ENCODE data around the gene DAAM2. TPM values are rescaled to one million over a fixed set of nuclear protein-coding genes. Genes with fewer than 3 reads are reported as not detected.

Gene DAAM2
- total RNA-seq, 4 donors from 2014 or later = 200 to 373 (median 270) TPM

DNA sequence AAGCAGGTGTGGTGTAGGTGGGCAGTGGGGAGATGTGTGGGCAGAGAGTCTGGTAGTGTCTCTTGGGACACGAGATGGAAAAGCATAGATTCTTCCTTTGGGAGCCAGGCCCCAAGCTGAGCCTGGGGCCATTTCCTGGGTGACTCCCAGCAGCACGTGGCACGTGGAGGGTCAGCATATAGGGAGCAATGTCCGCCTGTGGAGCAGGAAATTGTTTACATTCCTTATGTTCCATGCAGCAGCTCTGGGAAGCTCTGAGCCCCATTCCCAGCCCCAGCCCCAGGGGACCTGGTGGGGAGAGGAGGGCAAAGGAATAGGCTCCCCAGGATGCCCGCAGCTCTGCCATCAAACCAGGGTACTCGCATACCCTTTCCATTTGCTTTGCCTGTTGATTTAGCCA is 57.6 kb downstream of the DAAM2 start:
- WGBS, 2 donors (ENCODE audit: low coverage in 1 of 2) = 15 to 80% methylated on average over 2 to 4 of the region's 6 CpGs
- TF ChIP-seq EP300 (IDR thresholded peaks at IDR 0.05) = no peak
- TF ChIP-seq POLR2AphosphoS5 (IDR thresholded peaks at IDR 0.05) = no peak
- TF ChIP-seq, protein P1, sequence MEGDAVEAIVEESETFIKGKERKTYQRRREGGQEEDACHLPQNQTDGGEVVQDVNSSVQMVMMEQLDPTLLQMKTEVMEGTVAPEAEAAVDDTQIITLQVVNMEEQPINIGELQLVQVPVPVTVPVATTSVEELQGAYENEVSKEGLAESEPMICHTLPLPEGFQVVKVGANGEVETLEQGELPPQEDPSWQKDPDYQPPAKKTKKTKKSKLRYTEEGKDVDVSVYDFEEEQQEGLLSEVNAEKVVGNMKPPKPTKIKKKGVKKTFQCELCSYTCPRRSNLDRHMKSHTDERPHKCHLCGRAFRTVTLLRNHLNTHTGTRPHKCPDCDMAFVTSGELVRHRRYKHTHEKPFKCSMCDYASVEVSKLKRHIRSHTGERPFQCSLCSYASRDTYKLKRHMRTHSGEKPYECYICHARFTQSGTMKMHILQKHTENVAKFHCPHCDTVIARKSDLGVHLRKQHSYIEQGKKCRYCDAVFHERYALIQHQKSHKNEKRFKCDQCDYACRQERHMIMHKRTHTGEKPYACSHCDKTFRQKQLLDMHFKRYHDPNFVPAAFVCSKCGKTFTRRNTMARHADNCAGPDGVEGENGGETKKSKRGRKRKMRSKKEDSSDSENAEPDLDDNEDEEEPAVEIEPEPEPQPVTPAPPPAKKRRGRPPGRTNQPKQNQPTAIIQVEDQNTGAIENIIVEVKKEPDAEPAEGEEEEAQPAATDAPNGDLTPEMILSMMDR (IDR thresholded peaks at IDR 0.05) = no peak
- no peak for TF ChIP-seq POLR2A (IDR thresholded peaks at IDR 0.05)
- no peaks in the 10 kb centered on the region for H3K36me3 ChIP-seq
- no peaks in the 10 kb centered on the region for H3K9me3 ChIP-seq
- H3K4me3 ChIP-seq = no peak overlapping the region
- H3K27ac ChIP-seq = peak overlapping the region in 3 of 4 donors; percentile 66 to 82 (median 66)
- no peaks in the 10 kb centered on the region for H3K27me3 ChIP-seq
- ATAC-seq = no peak
- H3K4me1 ChIP-seq = peaks cover 23 to 100% (median 64%) of the 10 kb centered on the region in 3 donors

DNA sequence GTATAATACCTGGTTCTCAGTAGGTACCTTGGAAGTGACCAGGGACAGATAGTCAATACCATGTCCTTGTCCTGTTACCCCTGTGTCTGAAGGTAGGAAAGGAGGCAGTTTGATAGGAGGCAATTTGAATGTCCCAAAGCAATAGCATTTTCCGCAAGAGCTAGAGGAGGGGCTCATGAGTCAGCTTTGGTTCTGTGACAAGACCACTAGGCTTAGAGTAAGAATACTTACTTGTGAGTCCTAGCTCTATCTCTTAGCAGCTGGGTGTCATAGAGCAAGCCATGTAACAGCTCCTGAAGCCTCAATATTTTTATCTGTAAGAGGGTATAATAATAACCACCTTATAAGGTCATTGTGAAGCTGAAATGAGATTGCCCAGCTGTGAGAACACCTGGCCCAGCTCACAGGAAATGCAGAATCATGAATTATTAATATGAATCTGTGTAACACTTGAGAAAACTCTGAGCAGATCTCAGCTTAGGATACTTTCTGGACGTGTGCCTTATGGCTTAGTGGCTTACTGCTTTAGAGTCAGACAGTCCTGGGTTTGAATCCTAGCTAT is 58.6 kb downstream of the DAAM2 start:
- Histone ChIP-seq H3K36me3 (peaks cover 0 to 1% of the 10 kb centered on the region in 2 donors), H3K27ac (peak overlapping the region in 3 of 4 donors; percentile 66 to 82 (median 66)), H3K4me1 (peaks cover 23 to 100% (median 60%) of the 10 kb centered on the region in 3 donors), H3K27me3 (no peaks in the 10 kb centered on the region), H3K4me3 (no peak overlapping the region), H3K9me3 (no peaks in the 10 kb centered on the region)
- ATAC-seq = no peak
- 22 to 23% methylated on average over 2 of the region's 2 CpGs for WGBS, 2 donors (ENCODE audit: low coverage in 1 of 2)
- TF ChIP-seq POLR2A (IDR thresholded peaks at IDR 0.05) = no peak
- TF ChIP-seq, protein P1 (IDR thresholded peaks at IDR 0.05) = no peak
- no peak for TF ChIP-seq EP300 (IDR thresholded peaks at IDR 0.05)
- no peak for TF ChIP-seq POLR2AphosphoS5 (IDR thresholded peaks at IDR 0.05)

DNA sequence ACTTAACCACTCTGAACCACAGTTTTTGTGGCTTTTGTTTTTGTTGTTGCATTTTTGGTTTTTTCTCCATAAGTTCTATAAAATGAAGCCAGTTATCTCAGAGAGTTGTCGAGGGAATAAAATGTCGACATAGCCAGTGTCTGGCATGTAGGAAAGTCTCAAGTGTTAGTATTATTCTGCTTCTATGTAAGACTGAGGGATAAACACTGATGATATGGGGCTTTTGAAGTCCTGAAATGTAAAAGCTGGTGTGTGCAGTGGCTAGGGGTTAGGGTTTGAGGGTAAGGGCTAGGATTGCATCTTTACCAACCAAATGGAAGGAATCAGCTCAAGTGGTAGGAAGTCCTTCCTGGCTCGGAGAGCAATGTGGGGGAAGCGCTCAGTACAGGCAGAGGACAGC is 59.2 kb downstream of the DAAM2 start:
- TF ChIP-seq, protein P1 (IDR thresholded peaks at IDR 0.05) = no peak
- TF ChIP-seq POLR2A (IDR thresholded peaks at IDR 0.05) (no peak), POLR2AphosphoS5 (IDR thresholded peaks at IDR 0.05) (no peak)
- no peaks in the 10 kb centered on the region for H3K27me3 ChIP-seq
- peaks cover 0 to 6% of the 10 kb centered on the region in 2 donors for H3K36me3 ChIP-seq
- no peaks in the 10 kb centered on the region for H3K9me3 ChIP-seq
- H3K4me3 ChIP-seq = no peak overlapping the region
- ATAC-seq = no peak
- H3K27ac ChIP-seq = peak overlapping the region; percentile 8 to 82 (median 66)
- 60 to 67% methylated on average over 4 of the region's 4 CpGs for WGBS, 2 donors (ENCODE audit: low coverage in 1 of 2)
- peaks cover 23 to 100% (median 55%) of the 10 kb centered on the region in 3 donors for H3K4me1 ChIP-seq

DNA sequence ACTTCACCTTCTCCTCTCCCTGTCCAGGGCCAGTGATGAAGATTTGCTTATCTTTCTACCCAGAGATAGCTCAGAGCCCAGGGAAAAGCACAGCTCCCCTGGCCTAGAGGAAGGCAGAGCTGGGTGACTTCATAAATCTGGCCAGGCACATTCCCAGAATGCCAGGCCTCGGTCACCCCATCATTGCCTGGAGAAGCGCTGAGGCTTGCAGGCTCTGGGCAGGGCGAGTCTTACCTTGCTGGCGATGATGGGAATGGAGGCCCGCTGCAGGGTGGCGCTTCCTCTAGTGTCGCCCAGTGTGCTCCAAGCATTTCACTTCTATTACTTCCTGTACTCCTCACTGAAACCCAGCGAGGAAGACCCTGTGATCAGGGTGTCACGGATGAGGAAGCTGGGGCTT is 60.1 kb downstream of the DAAM2 start:
- no peak overlapping the region for H3K4me3 ChIP-seq
- no peaks in the 10 kb centered on the region for H3K27me3 ChIP-seq
- H3K4me1 ChIP-seq = peaks cover 23 to 100% (median 49%) of the 10 kb centered on the region in 3 donors
- no peak for ATAC-seq
- H3K27ac ChIP-seq = peak overlapping the region; percentile 8 to 82 (median 66)
- H3K9me3 ChIP-seq = no peaks in the 10 kb centered on the region
- H3K36me3 ChIP-seq = peaks cover 0 to 16% of the 10 kb centered on the region in 2 donors
- no peak for TF ChIP-seq EP300 (IDR thresholded peaks at IDR 0.05)
- TF ChIP-seq POLR2AphosphoS5 (IDR thresholded peaks at IDR 0.05) = no peak
- TF ChIP-seq, protein P1 (IDR thresholded peaks at IDR 0.05) = no peak
- TF ChIP-seq POLR2A (IDR thresholded peaks at IDR 0.05) = no peak
- WGBS, 2 donors (ENCODE audit: low coverage in 1 of 2) = 80% methylated on average over 1 of the region's 9 CpGs; no CpG with 5 or more reads in 1 of the 2 donors

DNA sequence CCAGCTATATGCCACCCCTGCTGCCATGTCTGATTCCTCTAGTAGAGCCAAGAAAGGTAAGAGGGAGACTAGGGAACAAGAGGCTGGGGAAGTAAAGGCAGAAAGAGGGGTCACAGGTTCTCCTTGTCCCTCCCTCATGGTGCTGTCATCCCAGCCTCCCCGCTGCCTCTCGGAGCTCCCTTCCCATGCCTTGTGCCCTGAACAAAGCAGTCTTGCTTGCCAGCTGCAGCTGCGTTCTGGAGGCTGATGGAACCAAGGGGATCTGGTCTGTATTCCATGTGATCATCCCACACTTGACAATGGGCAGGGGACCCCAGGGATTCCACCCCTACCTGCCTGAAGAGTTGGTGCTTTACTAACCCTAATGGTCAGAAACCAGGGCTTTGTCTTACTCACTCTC is 61.4 kb downstream of the DAAM2 start:
- no peak overlapping the region for H3K4me3 ChIP-seq
- no peak for ATAC-seq
- H3K27me3 ChIP-seq = no peaks in the 10 kb centered on the region
- peaks cover 23 to 89% (median 37%) of the 10 kb centered on the region in 3 donors for H3K4me1 ChIP-seq
- WGBS, 2 donors (ENCODE audit: low coverage in 1 of 2) = 92% methylated on average over 2 of the region's 3 CpGs; no CpG with 5 or more reads in 1 of the 2 donors
- H3K36me3 ChIP-seq = peaks cover 0 to 29% of the 10 kb centered on the region in 2 donors
- no peaks in the 10 kb centered on the region for H3K9me3 ChIP-seq
- TF ChIP-seq EP300 (IDR thresholded peaks at IDR 0.05) (no peak), POLR2AphosphoS5 (IDR thresholded peaks at IDR 0.05) (no peak), POLR2A (IDR thresholded peaks at IDR 0.05) (no peak)
- TF ChIP-seq, protein P1 (IDR thresholded peaks at IDR 0.05) = no peak
- peak overlapping the region in 3 of 4 donors; percentile 66 to 82 (median 66) for H3K27ac ChIP-seq
